LoVo (cell line): ENCODE measurements around the gene IL15.
"Not testable (repeated sequence)": the region's sequence is repeated elsewhere in the genome, so short reads cannot be mapped to it uniquely, and the experiment has no call there.

ENCODE experiments used
- DNase-seq: peaks from one replicate; pipeline ENCODE4 v3.0.0-alpha.2; 2016; ENCODE audit warnings: low spot score

IL15 gene

GRCh38 chr4:141705048-141705746 lies 68.8 kb downstream of the IL15 start:
- no peak for DNase-seq

GRCh38 chr4:141705747-141706377 lies 69.5 kb downstream of the IL15 start:
- DNase-seq, result no peak

- DNase-seq, result no peak
These were observed 70.1 kb downstream of the IL15 start for GRCh38 chr4:141706445-141706844.

GRCh38 chr4:141711211-141711610 lies 74.8 kb downstream of the IL15 start:
- DNase-seq, result no peak

- DNase-seq, result no peak
These were observed 76.8 kb downstream of the IL15 start for GRCh38 chr4:141713185-141713584.

GRCh38 chr4:141713771-141714445 lies 77.5 kb downstream of the IL15 start:
- no peak for DNase-seq

GRCh38 chr4:141719585-141719984 lies 83.2 kb downstream of the IL15 start:
- DNase-seq, result no peak

- no peak for DNase-seq
These were observed 84.8 kb downstream of the IL15 start for GRCh38 chr4:141721174-141721573.

GRCh38 chr4:141724646-141725045 lies 88.3 kb downstream of the IL15 start:
- DNase-seq, result no peak

GRCh38 chr4:141727420-141727819 lies 91.0 kb downstream of the IL15 start:
- no peak for DNase-seq

- DNase-seq, result no peak
These were observed 94.4 kb downstream of the IL15 start for GRCh38 chr4:141730805-141731204.

- no peak for DNase-seq
These were observed 95.1 kb downstream of the IL15 start for GRCh38 chr4:141731481-141731880.

- no peak for DNase-seq
These were observed 103.3 kb downstream of the IL15 start for GRCh38 chr4:141739636-141740035.

GRCh38 chr4:141746026-141746425 lies 109.6 kb downstream of the IL15 start:
- no peak for DNase-seq

GRCh38 chr4:141751806-141752205 lies 115.4 kb downstream of the IL15 start:
- not testable (repeated sequence) for DNase-seq

GRCh38 chr4:141757287-141757686 lies 120.9 kb downstream of the IL15 start:
- DNase-seq, result no peak

GRCh38 chr4:141759796-141760425 lies 123.5 kb downstream of the IL15 start:
- no peak for DNase-seq

GRCh38 chr4:141761926-141762325 lies 125.5 kb downstream of the IL15 start:
- DNase-seq, result no peak

GRCh38 chr4:141763374-141763773 lies 127.0 kb downstream of the IL15 start:
- no peak for DNase-seq

GRCh38 chr4:141768954-141769353 lies 132.6 kb downstream of the IL15 start:
- no peak for DNase-seq

GRCh38 chr4:141771889-141772830 lies 135.8 kb downstream of the IL15 start:
- DNase-seq, result no peak

- no peak for DNase-seq
These were observed 136.5 kb downstream of the IL15 start for GRCh38 chr4:141772838-141773237.
